T-cell (primary cell): Measurements from ENCODE around the gene RGS13. TPM values are rescaled to one million over a fixed set of nuclear protein-coding genes. Genes with fewer than 3 reads are reported as not detected.

Experiments
- ATAC-seq, 4 experiments: fragments of 200-7000 bp in 3 of 4; fragments of 150-1000 bp in 1 of 4; cut with Tn5 transposase; replicated peaks in 1 of 4; 1 replicate in 3 of 4; 2 replicates in 1 of 4; pipeline ENCODE4 v1.10.0; 2021; ENCODE audit warnings: moderate library complexity in 3 of 4, mild to moderate bottlenecking in 2 of 4, moderate number of reproducible peaks in 1 of 4
- CTCF ChIA-PET, 2 donors: fragments of 300-600 bp; sonication (Branson Sonifier 250); formaldehyde crosslinking; loops; one replicate each; lab custom pipeline; 2022; ENCODE audit warnings: antibody characterized with exemption in 2 of 2; lab: Charles Lee
- POLR2A ChIA-PET, 2 donors: fragments of 300-600 bp; sonication (Branson Sonifier 250); formaldehyde crosslinking; loops; one replicate each; lab custom pipeline; 2022; ENCODE audit warnings: antibody characterized with exemption in 2 of 2; lab: Charles Lee
- DNase-seq, 35 experiments: peaks; one replicate each; pipeline versions ENCODE4 v3.0.0 to v3.0.0-alpha.2; 2013 to 2023
- H3K27ac ChIP-seq: one replicate; pipeline ENCODE4 v1.5.1; 2013; ENCODE audit warnings: low read length
- H3K27me3 ChIP-seq, 2 experiments: replicated peaks in 1 of 2; 1 replicate in 1 of 2; 2 replicates in 1 of 2; pipeline versions ENCODE4 v1.6.1 to v1.7.0; 2013; ENCODE audit warnings: low read length in 1 of 2, mixed read lengths in 1 of 2; ENCODE audit not compliant: control insufficient read depth in 2 of 2, insufficient read depth in 2 of 2; ENCODE audit errors: extremely low read depth in 1 of 2
- H3K36me3 ChIP-seq, 2 donors: 1 replicate in 1 of 2; 2 replicates in 1 of 2; pipeline versions ENCODE4 v1.6.1 to v1.7.0; 2013; ENCODE audit warnings: low read length in 1 of 2; ENCODE audit not compliant: control insufficient read depth in 2 of 2, insufficient read depth in 1 of 2; ENCODE audit errors: extremely low read depth in 1 of 2
- H3K4me1 ChIP-seq, 2 experiments: 1 replicate in 1 of 2; 2 replicates in 1 of 2; pipeline versions ENCODE4 v1.6.1 to v1.7.0; 2013; ENCODE audit warnings: low read length in 2 of 2, mixed read lengths in 1 of 2; ENCODE audit not compliant: insufficient read depth in 2 of 2, control insufficient read depth in 1 of 2; ENCODE audit errors: extremely low read depth in 1 of 2
- H3K4me3 ChIP-seq, 2 donors: 1 replicate in 1 of 2; 2 replicates in 1 of 2; pipeline versions ENCODE4 v1.5.1 to v1.7.0; 2013; ENCODE audit warnings: mild to moderate bottlenecking in 2 of 2, low read length in 1 of 2, moderate library complexity in 1 of 2; ENCODE audit not compliant: control insufficient read depth in 1 of 2; ENCODE audit errors: extremely low read depth in 1 of 2
- H3K9me3 ChIP-seq: 2 replicates; pipeline ENCODE4 v1.7.0; 2013
- H3K27ac Mint-ChIP-seq, 2 donors: one replicate each; pipeline ENCODE4 v1.8.0; 2020 to 2021; ENCODE audit warnings: mild to moderate bottlenecking in 2 of 2, mixed read lengths in 2 of 2
- H3K27me3 Mint-ChIP-seq, 2 donors: one replicate each; pipeline ENCODE4 v1.8.0; 2021 to 2022; ENCODE audit warnings: mixed read lengths in 2 of 2
- H3K36me3 Mint-ChIP-seq: one replicate; pipeline ENCODE4 v1.8.0; 2021; ENCODE audit warnings: mixed read lengths
- H3K4me1 Mint-ChIP-seq, 3 donors: one replicate each; pipeline ENCODE4 v1.8.0; 2020 to 2022; ENCODE audit warnings: mixed read lengths in 3 of 3, mild to moderate bottlenecking in 1 of 3
- H3K4me3 Mint-ChIP-seq, 3 donors: one replicate each; pipeline ENCODE4 v1.8.0; 2020 to 2022; ENCODE audit warnings: mild to moderate bottlenecking in 3 of 3, mixed read lengths in 3 of 3, moderate library complexity in 3 of 3
- H3K9me3 Mint-ChIP-seq, 3 donors: one replicate each; pipeline ENCODE4 v1.8.0; 2020 to 2022; ENCODE audit warnings: mixed read lengths in 3 of 3
- WGBS: methylation state at CpG from one replicate; pipeline ENCODE4 v1.1.5; 2013; ENCODE audit warnings: missing lambda C conversion rate; ENCODE audit not compliant: insufficient coverage; 5-methylcytosine and 5-hydroxymethylcytosine counted together
- total RNA-seq, 35 experiments: library from RNA in 6 of 35; stranded (reverse) in 6 of 35; fragments of 120-200 nt in 1 of 35; gene quantifications; one replicate each; pipeline versions ENCODE4 v1.2.1 to v1.2.4 and lab custom pipeline; 2013 to 2026

The RGS13 gene
- total RNA-seq, 5 donors from 2014 or later (not counting 1 experiment from before 2014, with no cell fraction given) = 0.07 to 0.10 TPM; not detected in 3

GRCh38 chr1:192660613-192661012 lies 24.7 kb downstream of the RGS13 start:
- no peaks in the 10 kb centered on the region for H3K4me1 ChIP-seq
- Mint-ChIP-seq H3K9me3 (no peaks in the 10 kb centered on the region), H3K4me1 (no peaks in the 10 kb centered on the region), H3K36me3 (no peaks in the 10 kb centered on the region), H3K27ac (no peak overlapping the region), H3K27me3 (peaks cover 0 to 2% of the 10 kb centered on the region in 2 donors), H3K4me3 (no peak overlapping the region)
- no peak overlapping the region for H3K4me3 ChIP-seq
- ChIA-PET CTCF (interaction anchor here in 1 of 2 donors (0.7 kb wide), 1 partner anchor 208 kb away, joined by 6 read pairs; no protein-coding TSS in a partner anchor), POLR2A (no interaction called here)
- WGBS = no CpG with 5 or more reads among the region's 3 CpGs
- H3K36me3 ChIP-seq = no peaks in the 10 kb centered on the region
- DNase-seq = no peak
- H3K27me3 ChIP-seq = no peaks in the 10 kb centered on the region
- ATAC-seq = no peak
- no peaks in the 10 kb centered on the region for H3K9me3 ChIP-seq
- no peak overlapping the region for H3K27ac ChIP-seq

GRCh38 chr1:192668409-192668983 lies 32.5 kb downstream of the RGS13 start:
- Histone ChIP-seq H3K27ac (no peak overlapping the region), H3K4me3 (no peak overlapping the region), H3K9me3 (no peaks in the 10 kb centered on the region), H3K4me1 (no peaks in the 10 kb centered on the region), H3K27me3 (peaks cover 0 to 5% of the 10 kb centered on the region in 2 experiments), H3K36me3 (no peaks in the 10 kb centered on the region)
- H3K27me3 Mint-ChIP-seq = peaks cover 5 to 8% of the 10 kb centered on the region in 2 donors
- no peak overlapping the region for H3K4me3 Mint-ChIP-seq
- H3K4me1 Mint-ChIP-seq = no peaks in the 10 kb centered on the region
- no peak for DNase-seq
- ChIA-PET CTCF (no interaction called here), POLR2A (no interaction called here)
- 83% methylated on average over 2 of the region's 5 CpGs for WGBS
- no peak for ATAC-seq
- H3K27ac Mint-ChIP-seq = no peak overlapping the region
- H3K9me3 Mint-ChIP-seq = peaks cover 0 to 2% (median 0%) of the 10 kb centered on the region in 3 donors
- H3K36me3 Mint-ChIP-seq = no peaks in the 10 kb centered on the region

GRCh38 chr1:192669174-192669573 lies 33.2 kb downstream of the RGS13 start:
- no CpG with 5 or more reads among the region's 1 CpG for WGBS
- POLR2A ChIA-PET = no interaction called here
- ATAC-seq = no peak

GRCh38 chr1:192675716-192676115 lies 39.8 kb downstream of the RGS13 start:
- ChIA-PET POLR2A (no interaction called here), CTCF (interaction anchor here in 1 of 2 donors (0.7 kb wide), 1 partner anchor 52 kb away, joined by 3 read pairs; no protein-coding TSS in a partner anchor)
- no peaks in the 10 kb centered on the region for H3K9me3 ChIP-seq
- no peak overlapping the region for H3K4me3 ChIP-seq
- ATAC-seq (no peak), DNase-seq (no peak)
- Mint-ChIP-seq H3K4me3 (no peak overlapping the region), H3K27ac (no peak overlapping the region), H3K4me1 (no peaks in the 10 kb centered on the region), H3K27me3 (peaks cover 6 to 10% of the 10 kb centered on the region in 2 donors), H3K9me3 (peaks cover 0 to 2% (median 0%) of the 10 kb centered on the region in 3 donors), H3K36me3 (no peaks in the 10 kb centered on the region)
- no peaks in the 10 kb centered on the region for H3K4me1 ChIP-seq
- H3K36me3 ChIP-seq = no peaks in the 10 kb centered on the region
- WGBS = no CpG with 5 or more reads among the region's 1 CpG
- no peaks in the 10 kb centered on the region for H3K27me3 ChIP-seq
- no peak overlapping the region for H3K27ac ChIP-seq

More at GRCh38 chr1:192669174-192669573, 33.2 kb downstream of the RGS13 start:
- no peaks in the 10 kb centered on the region for H3K36me3 Mint-ChIP-seq
- Histone ChIP-seq H3K4me3 (no peak overlapping the region), H3K36me3 (no peaks in the 10 kb centered on the region), H3K9me3 (no peaks in the 10 kb centered on the region), H3K4me1 (no peaks in the 10 kb centered on the region), H3K27ac (no peak overlapping the region), H3K27me3 (peaks cover 0 to 5% of the 10 kb centered on the region in 2 experiments)
- no peak overlapping the region for H3K4me3 Mint-ChIP-seq
- no peak overlapping the region for H3K27ac Mint-ChIP-seq
- H3K9me3 Mint-ChIP-seq = peaks cover 0 to 2% (median 0%) of the 10 kb centered on the region in 3 donors
- CTCF ChIA-PET = no interaction called here
- H3K27me3 Mint-ChIP-seq = peaks cover 6 to 10% of the 10 kb centered on the region in 2 donors
- DNase-seq = no peak
- no peaks in the 10 kb centered on the region for H3K4me1 Mint-ChIP-seq

GRCh38 chr1:192678099-192678498 lies 42.2 kb downstream of the RGS13 start:
- no peaks in the 10 kb centered on the region for H3K27me3 ChIP-seq
- no peaks in the 10 kb centered on the region for H3K9me3 Mint-ChIP-seq
- POLR2A ChIA-PET = no interaction called here
- no peaks in the 10 kb centered on the region for H3K36me3 ChIP-seq
- H3K27ac Mint-ChIP-seq = no peak overlapping the region
- CTCF ChIA-PET = no interaction called here
- no peak overlapping the region for H3K27ac ChIP-seq
- H3K27me3 Mint-ChIP-seq = peaks cover 4 to 5% of the 10 kb centered on the region in 2 donors
- H3K4me3 Mint-ChIP-seq = no peak overlapping the region
- H3K9me3 ChIP-seq = no peaks in the 10 kb centered on the region
- no peaks in the 10 kb centered on the region for H3K36me3 Mint-ChIP-seq
- H3K4me1 Mint-ChIP-seq = no peaks in the 10 kb centered on the region
- H3K4me1 ChIP-seq = no peaks in the 10 kb centered on the region
- ATAC-seq (no peak), DNase-seq (no peak)
- no peak overlapping the region for H3K4me3 ChIP-seq

- DNase-seq (no peak), ATAC-seq (no peak)
- Mint-ChIP-seq H3K4me1 (no peaks in the 10 kb centered on the region), H3K9me3 (peaks cover 4 to 9% (median 6%) of the 10 kb centered on the region in 3 donors), H3K27ac (no peak overlapping the region), H3K36me3 (no peaks in the 10 kb centered on the region), H3K4me3 (no peak overlapping the region), H3K27me3 (peaks cover 3 to 5% of the 10 kb centered on the region in 2 donors)
- ChIA-PET POLR2A (no interaction called here), CTCF (no interaction called here)
- no peaks in the 10 kb centered on the region for H3K27me3 ChIP-seq
- H3K4me1 ChIP-seq = no peaks in the 10 kb centered on the region
- WGBS = 83% methylated on average over 1 of the region's 1 CpG
- H3K4me3 ChIP-seq = no peak overlapping the region
- no peaks in the 10 kb centered on the region for H3K9me3 ChIP-seq
- H3K36me3 ChIP-seq = no peaks in the 10 kb centered on the region
- no peak overlapping the region for H3K27ac ChIP-seq
Measured at GRCh38 chr1:192682335-192682734, 46.4 kb downstream of the RGS13 start.
